HG02943 (cell line): Measurements from ENCODE around the gene GRAMD1B.
"Not testable (repeated sequence)": the region's sequence is repeated elsewhere in the genome, so short reads cannot be mapped to it uniquely, and the experiment has no call there.

Experiments
- ATAC-seq: cut with Tn5 transposase; IDR thresholded peaks from one replicate; pipeline ENCODE4 v1.9.1; 2021; ENCODE audit warnings: mild to moderate bottlenecking, low read depth, moderate library complexity; ENCODE audit not compliant: unreplicated experiment

GRAMD1B gene

DNA sequence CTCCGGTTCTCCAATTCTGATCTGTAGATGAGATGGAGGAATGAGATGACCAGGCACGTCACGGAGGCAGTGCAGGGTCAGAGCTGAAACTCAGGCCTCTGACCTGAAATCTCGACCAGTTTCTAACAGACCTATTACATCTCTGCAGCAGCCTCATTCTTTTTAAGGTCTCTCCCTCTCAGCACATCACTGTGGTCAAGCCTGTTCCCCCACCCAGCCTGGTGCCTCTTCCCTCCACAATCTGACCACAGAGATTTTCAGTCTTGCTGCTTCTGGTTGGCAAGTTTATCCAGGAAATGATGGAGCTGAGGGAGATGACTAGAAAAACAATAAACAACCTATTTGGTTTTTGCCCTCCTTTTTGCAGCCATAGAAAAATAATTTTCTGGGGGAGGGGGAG, 9.5 kb downstream of the GRAMD1B start:
- ATAC-seq: no peak

DNA sequence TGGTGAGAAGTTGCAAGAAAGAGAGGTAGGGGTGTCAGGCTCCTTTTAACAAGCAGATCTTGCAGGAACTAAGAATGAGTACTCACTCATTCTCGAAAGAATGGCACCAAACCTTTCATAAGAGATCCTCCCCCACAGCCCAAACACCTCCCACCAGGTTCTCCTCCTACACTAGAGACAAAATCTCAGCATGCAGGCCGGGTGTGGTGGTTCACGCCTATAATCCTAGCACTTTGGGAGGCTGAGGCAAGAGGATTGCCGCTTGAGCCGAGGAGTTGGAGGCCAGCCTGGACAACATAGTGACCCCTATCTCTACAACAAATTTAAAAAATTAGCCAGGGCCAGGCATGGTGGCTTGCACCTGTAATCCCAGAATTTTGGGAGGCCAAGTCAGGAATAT, 11.1 kb downstream of the GRAMD1B start:
- ATAC-seq: no peak

DNA sequence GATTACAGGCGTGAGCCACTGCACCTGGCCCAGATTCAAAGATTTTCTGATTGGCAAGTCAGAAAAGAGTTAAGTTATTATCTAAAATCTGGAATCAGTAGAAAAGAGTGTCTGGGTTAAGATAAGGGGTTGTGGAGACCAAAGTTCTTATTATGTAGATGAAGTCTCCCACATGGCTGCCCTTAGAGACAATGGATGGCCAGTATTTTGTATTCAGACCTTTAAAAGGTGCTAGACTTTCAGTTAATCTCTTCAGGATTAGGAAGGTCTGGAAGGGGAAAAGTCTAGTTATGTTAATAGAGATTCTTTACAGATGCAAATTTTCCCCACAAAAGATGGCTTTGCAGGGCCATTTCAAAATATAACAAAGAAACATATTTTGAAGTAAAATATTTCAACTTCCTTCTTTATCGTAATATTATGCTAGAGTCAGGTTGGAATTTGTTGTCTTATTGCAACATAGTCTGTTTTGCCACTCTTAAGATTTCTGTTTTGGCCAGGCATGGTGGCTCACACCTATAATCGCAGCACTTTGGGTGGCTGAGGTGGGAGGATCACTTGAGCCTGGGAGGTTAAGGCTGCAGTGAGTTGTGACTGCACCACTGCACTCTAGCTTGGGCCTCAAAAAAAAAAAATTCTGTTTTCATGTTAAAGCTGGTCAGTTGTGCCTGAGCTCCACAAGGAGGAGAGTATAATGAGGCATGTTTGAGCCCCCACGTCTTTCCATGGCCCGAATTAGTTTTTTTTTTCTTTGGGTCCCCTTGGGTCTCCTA, 14.0 kb downstream of the GRAMD1B start:
- no peak for ATAC-seq

GRCh38 chr11:123448823-123449222, 18.8 kb downstream of the GRAMD1B start:
- ATAC-seq: no peak

- no peak for ATAC-seq
Observed at GRCh38 chr11:123449436-123449835, 19.4 kb downstream of the GRAMD1B start.

GRCh38 chr11:123450623-123451022, 20.6 kb downstream of the GRAMD1B start:
- ATAC-seq: no peak

DNA sequence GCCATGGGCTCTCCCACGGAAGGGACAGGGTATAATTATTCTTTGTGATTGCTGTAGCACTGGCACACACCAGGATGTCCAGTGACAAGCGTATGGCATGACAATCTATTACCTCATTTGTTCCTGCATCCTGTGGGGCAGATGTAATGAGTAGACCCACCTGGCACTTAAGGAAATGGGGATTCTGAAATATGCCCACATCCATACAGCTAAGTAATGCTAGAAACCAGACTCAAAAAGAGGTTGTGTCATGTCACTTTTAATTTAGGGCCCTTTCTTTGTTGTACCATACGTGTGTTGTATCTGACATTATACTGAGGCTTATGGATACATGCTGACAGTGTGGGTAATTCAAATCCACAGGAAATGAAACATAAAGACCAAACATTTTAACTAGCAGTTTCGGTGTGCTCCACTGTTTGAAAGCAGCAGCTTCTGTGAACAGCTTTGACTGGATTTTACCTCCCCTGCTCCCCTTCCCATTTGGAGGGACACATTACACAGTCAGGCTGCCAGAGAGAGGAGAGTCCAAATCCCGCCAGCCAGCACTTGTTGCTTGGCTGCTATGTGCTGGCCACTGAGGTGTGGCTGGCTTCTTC, 21.2 kb downstream of the GRAMD1B start:
- no peak for ATAC-seq

- no peak for ATAC-seq
Observed at GRCh38 chr11:123452794-123453193, 22.7 kb downstream of the GRAMD1B start.

DNA sequence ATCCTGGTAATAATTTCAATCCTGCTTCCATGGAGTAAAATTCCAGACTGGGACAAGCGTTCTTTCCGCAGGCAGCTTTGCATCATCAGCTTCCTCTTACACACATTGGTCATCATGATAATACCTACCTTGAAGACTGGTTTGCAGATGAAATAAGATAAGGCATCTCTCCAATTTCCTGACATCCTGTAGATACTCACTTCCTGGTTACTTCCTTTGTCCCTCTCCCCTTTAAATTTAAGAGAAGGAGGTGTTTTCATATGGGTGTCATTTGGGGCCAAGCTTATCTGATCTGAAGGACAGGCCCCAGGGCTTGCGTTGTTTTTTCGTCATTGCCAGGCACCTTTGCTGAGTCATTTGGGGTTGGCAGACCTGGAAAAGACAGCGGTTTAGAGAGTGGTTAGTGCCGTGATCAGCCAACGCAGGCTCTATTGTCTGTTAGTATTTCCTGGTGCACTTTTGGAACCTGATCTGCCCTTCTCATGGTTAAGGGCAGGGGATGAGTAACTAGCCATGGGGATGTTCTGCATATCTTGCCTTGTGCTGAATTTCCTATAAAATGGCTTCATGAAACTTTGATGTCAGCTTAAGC, 24.1 kb downstream of the GRAMD1B start:
- ATAC-seq: no peak

DNA sequence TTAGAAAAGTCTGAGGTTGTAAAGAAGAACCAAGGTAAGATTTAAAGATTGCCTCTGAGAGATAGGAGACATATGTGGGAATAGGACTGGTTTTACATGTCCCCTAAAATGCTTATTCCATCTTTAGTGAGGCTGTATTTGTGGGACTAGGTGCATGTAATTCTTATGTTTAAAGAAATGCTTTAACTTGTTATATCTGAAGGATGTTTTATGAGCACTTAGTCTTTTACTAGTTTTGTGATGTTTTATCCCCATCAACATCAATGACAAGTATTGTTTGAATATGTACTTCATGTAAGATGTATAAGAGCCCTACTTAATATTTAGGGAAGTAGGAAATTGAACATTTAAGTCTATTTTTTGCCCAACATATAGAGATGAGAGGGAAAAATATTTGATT, 24.7 kb downstream of the GRAMD1B start:
- ATAC-seq: no peak

DNA sequence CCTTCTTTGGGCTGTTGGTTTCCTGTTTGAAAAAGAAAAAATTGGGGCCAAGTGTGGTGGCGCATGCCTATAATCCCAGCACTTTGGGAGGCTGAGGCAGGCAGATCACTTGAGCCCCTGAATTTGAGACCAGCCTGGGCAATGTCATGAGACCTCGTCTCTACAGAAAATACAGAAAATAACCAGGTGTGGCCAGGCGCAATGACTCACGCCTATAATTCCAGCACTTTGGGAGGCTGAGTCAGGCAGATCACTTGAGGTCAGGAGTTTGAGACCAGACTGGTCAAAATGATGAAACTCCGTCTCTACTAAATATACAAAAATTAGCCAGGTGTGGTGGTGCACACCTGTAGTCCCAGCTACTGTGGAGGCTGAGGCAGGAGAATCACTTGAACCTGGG, 26.4 kb downstream of the GRAMD1B start:
- not testable (repeated sequence) for ATAC-seq

DNA sequence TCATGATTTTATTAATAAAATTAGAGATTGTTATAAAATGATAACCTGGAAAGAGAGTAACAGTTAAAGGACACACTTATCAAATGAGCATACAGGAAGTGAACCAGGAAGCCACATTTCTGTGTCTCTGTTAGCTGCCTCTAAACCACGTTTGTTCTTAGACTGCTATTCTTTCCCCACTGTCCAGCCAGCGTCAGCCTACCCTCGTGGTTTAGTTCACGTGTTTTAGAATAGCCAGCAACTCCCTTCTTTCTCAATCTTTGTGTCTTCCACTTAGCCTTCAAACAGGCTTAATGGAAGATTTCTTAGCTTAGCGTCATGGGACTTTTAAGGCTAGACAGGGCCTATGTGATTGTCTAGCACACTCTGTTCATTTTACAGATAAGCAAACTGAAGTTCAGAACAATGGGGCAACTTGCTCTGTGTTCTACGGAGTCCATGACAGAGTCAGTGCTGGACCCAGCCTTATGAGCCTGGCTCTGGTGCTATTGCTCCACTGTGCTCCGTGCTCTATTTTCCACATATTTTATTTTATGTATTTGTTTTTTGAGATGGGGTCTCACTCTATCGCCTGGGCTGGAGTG, 27.2 kb downstream of the GRAMD1B start:
- no peak for ATAC-seq

GRCh38 chr11:123458501-123458900, 28.4 kb downstream of the GRAMD1B start:
- ATAC-seq: no peak

DNA sequence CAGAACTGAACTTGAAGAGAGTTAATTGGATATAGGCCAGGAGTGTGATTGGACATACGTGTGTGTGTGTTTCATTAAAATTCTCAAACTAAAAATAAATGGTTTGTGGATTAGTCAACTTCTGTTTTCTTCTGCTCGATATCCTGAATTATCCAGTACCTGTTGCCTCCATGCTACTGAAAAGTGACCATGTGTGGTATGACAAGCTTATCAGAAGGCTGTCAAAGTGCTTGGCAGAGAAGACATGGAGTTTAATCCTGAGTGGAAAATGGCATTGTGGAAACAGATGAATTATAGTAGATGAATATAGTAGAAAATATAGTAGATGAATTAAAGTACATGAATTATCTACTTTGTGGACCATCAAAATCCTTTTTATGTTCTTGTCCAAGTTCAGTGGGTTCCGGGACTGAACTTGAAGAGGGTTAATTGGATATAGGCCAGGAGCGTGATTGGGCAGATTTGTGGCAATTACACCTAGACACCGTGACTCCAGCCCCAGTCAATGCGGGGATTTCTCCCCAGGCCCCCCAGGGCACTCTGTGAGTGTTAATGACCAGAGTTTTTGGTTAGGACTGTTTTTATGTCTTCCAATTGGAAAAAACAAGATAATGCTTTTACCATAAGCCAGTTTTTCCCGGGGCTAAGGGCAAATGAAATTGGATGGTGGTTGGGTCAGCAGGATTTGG, 30.1 kb downstream of the GRAMD1B start:
- ATAC-seq: no peak

DNA sequence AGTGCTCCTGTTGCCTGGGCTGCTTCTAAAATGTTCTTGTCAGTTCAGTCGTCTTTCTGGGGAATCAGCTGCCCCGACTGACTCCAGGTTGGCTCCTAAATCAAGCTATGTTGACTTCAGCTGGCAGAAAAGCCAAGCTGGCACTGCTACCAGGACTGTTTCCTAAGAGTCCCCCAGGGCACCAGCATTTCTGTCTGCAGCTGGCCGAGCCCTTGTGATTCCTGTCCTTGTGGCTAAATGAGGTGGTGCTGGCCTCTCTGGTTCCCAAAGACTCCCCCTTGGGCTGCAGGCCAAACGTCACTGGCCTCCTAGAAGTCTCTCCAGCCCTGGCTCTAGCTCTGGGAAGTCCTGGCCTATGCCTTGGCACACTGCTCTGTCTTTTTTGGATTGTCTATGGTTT, 31.1 kb downstream of the GRAMD1B start:
- ATAC-seq: no peak

DNA sequence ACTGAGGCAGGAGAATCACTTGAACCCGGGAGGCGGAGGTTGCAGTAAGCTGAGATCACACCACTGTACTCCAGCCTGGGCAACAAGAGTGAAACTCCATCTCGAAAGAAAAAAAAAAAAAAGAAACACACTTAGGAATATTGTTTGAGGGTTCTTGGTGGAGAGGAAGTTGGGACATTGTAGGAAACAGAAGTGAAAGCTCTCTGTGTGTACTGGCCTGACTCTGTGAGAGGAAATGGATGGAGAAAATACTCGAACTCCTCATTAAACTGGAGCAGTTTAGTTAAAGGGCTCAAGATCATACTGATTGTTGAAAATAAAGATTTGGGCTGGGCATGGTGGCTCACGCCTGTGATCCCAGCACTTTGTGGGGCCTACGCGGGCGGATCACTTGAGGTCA, 35.6 kb downstream of the GRAMD1B start:
- ATAC-seq: not testable (repeated sequence)

GRCh38 chr11:123466172-123466571, 36.1 kb downstream of the GRAMD1B start:
- ATAC-seq: not testable (repeated sequence)

GRCh38 chr11:123469089-123469488, 39.0 kb downstream of the GRAMD1B start:
- ATAC-seq: no peak

DNA sequence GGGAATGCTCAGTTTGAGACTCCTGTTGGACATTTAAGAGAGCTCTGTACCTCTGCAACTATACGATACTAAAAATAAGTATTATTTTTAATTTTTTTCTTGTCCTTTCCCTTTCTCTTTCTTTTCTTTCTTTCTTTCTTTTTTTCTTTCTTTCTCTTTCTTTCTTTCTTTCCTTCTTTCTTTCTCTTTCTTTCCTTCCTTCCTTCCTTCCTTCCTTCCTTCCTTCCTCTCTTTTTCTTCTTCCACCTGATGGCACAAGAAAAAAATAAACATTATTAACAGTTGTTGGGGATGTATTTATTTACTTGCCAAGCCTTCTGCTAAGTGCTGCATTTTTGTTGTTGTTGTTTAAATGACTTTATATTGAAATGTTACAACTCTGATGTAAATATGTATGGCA, 39.5 kb downstream of the GRAMD1B start:
- no peak for ATAC-seq

DNA sequence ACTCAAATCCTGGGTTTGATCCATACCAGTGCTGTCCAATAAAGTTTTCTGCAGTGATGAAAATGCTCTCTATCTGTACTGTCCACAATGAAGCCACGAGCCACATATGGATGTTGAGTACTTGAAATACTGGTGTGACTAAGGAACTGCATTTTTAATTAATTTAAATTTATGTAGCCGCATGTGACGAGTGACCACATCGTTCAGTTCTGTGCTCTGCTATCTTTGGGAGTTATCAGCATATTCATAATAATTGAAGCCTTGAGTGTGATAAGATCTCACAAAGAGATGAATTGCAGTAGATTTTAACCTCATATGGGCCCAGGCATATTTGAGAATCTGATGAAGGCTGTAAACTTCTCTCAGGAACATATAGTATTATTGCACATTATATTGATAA, 40.8 kb downstream of the GRAMD1B start:
- ATAC-seq: no peak
